ENCODE data around the gene IGF2BP1.

GRCh38 chr17:49038544-49038943 lies 41.4 kb downstream of the IGF2BP1 start:
- no peak for TF ChIP-seq CHD2 (IDR thresholded peaks at IDR 0.05; ENCODE audit: low read length, partially characterized antibody)
- TF ChIP-seq POLR2AphosphoS5 (IDR thresholded peaks at IDR 0.05; ENCODE audit: low read depth, low read length) = no peak
- no peak for TF ChIP-seq CTCF (IDR thresholded peaks at IDR 0.05)
- no peak for TF ChIP-seq SMC3 (IDR thresholded peaks at IDR 0.05; ENCODE audit: low read depth, low read length)
- TF ChIP-seq RXRA (IDR thresholded peaks at IDR 0.05; ENCODE audit: borderline replicate concordance, low read depth) = no peak
- no peak for TF ChIP-seq EP300 (IDR thresholded peaks at IDR 0.05; ENCODE audit: borderline replicate concordance in 1 of 2, low read depth in 1 of 2, low read length in 1 of 2)
- no peak for TF ChIP-seq EZH2phosphoT487 (IDR thresholded peaks at IDR 0.05; ENCODE audit: borderline replicate concordance, low read depth)
- TF ChIP-seq, protein P1, sequence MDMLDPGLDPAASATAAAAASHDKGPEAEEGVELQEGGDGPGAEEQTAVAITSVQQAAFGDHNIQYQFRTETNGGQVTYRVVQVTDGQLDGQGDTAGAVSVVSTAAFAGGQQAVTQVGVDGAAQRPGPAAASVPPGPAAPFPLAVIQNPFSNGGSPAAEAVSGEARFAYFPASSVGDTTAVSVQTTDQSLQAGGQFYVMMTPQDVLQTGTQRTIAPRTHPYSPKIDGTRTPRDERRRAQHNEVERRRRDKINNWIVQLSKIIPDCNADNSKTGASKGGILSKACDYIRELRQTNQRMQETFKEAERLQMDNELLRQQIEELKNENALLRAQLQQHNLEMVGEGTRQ (IDR thresholded peaks at IDR 0.05; ENCODE audit: borderline replicate concordance, low read depth, low read length) = no peak
- TF ChIP-seq, protein P2, sequence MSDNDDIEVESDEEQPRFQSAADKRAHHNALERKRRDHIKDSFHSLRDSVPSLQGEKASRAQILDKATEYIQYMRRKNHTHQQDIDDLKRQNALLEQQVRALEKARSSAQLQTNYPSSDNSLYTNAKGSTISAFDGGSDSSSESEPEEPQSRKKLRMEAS (IDR thresholded peaks at IDR 0.05; ENCODE audit: low read depth) = no peak

All from SK-N-SH (cell line).